GM10266 (cell line): ENCODE data around the gene RXRA.

Experiments
- DNase-seq: peaks from one replicate; pipeline ENCODE4 v3.0.0; 2012; ENCODE audit errors: extremely low spot score
- TF ChIP-seq, protein P1 (sequence below): IDR thresholded peaks from 2 replicates; pipeline ENCODE4 v1.5.1; 2012; ENCODE audit warnings: mild to moderate bottlenecking, low read depth; ENCODE audit not compliant: control insufficient read depth, insufficient read depth; ENCODE audit errors: missing control alignments

The RXRA gene

DNA sequence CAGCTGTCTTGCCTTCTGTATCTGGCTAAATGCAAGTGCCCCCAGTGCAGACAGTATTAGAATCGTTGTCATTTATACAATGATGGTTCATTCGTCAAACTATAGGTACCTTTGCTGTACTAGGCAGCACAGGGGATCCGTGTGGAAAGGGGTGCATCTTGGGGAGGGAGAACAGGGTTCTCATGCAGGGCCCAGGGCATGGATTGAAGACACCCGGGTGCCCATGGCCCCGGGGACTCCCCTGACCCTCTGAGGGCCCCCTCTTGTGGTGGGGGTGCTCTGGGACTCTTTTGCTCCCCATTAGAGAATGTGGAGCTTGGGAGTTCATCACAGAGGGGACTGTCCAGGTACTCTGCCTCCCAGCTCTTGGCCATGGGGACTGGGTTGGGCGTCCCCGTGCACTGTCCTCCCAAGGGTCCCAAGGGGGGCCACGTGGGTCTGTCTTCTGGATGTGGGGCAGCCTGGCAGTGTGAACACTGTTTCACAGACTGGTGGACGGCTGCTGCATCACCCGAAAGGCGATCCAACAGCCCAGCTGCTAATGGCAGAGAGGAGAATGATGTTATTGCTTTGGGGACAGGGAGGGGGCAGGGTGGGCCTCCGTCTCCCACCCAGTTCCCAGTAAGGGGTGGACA is 36.9 kb upstream of the RXRA start:
- DNase-seq, result no peak
- TF ChIP-seq, protein P1, sequence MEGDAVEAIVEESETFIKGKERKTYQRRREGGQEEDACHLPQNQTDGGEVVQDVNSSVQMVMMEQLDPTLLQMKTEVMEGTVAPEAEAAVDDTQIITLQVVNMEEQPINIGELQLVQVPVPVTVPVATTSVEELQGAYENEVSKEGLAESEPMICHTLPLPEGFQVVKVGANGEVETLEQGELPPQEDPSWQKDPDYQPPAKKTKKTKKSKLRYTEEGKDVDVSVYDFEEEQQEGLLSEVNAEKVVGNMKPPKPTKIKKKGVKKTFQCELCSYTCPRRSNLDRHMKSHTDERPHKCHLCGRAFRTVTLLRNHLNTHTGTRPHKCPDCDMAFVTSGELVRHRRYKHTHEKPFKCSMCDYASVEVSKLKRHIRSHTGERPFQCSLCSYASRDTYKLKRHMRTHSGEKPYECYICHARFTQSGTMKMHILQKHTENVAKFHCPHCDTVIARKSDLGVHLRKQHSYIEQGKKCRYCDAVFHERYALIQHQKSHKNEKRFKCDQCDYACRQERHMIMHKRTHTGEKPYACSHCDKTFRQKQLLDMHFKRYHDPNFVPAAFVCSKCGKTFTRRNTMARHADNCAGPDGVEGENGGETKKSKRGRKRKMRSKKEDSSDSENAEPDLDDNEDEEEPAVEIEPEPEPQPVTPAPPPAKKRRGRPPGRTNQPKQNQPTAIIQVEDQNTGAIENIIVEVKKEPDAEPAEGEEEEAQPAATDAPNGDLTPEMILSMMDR, result no peak

GRCh38 chr9:134290603-134291451 is 35.4 kb upstream of the RXRA start:
- TF ChIP-seq, protein P1, result no peak
- DNase-seq, result no peak

- DNase-seq, result no peak
- TF ChIP-seq, protein P1, result no peak
Observed at GRCh38 chr9:134291452-134291881, 34.8 kb upstream of the RXRA start.

- TF ChIP-seq, protein P1, result no peak
- DNase-seq, result no peak
Observed at GRCh38 chr9:134291961-134292871, 34.0 kb upstream of the RXRA start.

DNA sequence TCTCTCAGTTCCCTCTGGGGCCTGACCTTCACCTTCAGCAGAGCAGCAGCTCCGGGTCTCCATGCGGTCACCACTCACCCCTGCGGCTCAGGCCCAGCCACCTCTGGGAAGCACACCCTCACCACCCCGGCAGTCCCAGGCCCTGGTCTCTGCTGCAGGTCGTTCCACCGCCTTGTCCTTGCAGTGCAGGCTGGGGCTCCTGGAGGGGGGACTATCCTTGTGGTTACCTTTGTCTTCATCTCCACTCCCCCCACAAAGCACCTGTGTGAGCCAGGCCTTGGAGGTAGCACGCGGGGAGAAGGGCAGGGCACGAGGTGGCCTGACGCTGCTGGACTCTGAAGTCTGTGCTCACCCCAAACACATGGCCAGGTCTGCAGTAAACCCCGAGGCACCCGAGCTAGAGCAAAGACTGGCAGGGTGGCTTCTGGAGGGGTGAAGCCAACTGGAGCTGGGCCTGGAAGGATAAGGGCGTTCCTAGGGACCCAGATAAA is 33.2 kb upstream of the RXRA start:
- TF ChIP-seq, protein P1, result no peak
- no peak for DNase-seq

DNA sequence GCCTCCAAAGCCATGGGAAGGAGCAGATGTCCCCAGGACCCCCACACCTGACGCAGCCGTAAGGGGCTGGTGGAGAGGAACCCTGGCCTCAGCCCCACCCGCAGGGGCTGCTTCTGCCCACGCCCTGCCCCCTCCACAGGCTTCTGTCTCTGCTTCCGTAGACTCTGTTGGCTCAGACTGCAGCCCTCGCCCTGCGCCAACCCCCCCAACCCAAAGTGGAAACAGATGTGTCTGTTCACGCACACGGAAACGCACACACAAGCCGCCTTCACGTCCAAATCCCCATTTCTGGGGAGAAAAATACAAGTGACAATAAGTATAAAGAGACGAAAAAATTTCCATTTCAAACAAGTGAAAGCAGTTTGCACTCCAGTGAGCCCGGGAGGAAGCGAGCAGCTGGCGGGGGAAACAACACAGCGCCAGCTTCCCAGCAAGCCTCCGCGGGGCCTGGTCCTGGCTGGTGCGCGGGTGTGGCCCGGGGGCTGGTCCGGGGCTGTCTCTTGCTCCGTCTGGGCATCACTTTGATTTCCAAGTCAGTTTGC is 32.6 kb upstream of the RXRA start:
- TF ChIP-seq, protein P1, result no peak
- no peak for DNase-seq
